Hepatocyte (in vitro differentiated cells): ENCODE data around the gene NFIA.

Experiments used
- EZH2 ChIP-seq: fragments of 200-600 bp; sonication (generic); IDR thresholded peaks from 2 replicates; pipeline ENCODE4 v1.6.1; 2016; ENCODE audit warnings: antibody characterized with exemption, mild to moderate bottlenecking, borderline replicate concordance
- EZH2phosphoT487 ChIP-seq: fragments of 200-600 bp; sonication (generic); IDR thresholded peaks from one replicate; pipeline ENCODE4 v1.6.1; 2018; ENCODE audit warnings: antibody characterized with exemption, mild to moderate bottlenecking, low read depth, moderate library complexity; ENCODE audit not compliant: unreplicated experiment, severe bottlenecking
- TF ChIP-seq, protein P1 (sequence below): fragments of 200-600 bp; sonication (generic); IDR thresholded peaks from 2 replicates; pipeline ENCODE4 v1.5.1; 2016; ENCODE audit warnings: antibody characterized with exemption, mild to moderate bottlenecking; ENCODE audit not compliant: poor library complexity

DNA sequence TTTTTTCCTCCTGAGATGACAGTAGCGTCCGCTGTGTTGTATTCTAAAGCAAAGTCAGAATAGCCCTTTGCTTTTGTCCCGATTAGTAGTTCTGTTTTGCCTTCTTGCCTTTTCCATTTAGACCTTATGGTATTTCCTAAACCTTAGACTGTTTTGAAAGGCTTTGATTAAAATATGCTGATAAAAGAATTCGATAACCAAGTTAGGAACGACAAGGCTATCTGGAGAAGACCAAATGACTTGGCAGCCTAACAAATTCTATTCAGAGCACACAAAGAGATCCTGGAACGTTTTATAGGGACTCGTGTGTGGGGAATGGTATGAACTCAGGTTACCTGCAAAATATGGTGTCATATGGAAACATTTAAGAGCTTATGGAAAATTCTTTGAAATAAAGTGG, 42.9 kb downstream of the NFIA start:
- TF ChIP-seq, protein P1, sequence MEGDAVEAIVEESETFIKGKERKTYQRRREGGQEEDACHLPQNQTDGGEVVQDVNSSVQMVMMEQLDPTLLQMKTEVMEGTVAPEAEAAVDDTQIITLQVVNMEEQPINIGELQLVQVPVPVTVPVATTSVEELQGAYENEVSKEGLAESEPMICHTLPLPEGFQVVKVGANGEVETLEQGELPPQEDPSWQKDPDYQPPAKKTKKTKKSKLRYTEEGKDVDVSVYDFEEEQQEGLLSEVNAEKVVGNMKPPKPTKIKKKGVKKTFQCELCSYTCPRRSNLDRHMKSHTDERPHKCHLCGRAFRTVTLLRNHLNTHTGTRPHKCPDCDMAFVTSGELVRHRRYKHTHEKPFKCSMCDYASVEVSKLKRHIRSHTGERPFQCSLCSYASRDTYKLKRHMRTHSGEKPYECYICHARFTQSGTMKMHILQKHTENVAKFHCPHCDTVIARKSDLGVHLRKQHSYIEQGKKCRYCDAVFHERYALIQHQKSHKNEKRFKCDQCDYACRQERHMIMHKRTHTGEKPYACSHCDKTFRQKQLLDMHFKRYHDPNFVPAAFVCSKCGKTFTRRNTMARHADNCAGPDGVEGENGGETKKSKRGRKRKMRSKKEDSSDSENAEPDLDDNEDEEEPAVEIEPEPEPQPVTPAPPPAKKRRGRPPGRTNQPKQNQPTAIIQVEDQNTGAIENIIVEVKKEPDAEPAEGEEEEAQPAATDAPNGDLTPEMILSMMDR = no peak
- TF ChIP-seq EZH2 = no peak
- TF ChIP-seq EZH2phosphoT487 = no peak
